Occipital lobe (tissue), 2 donors: ENCODE results near the gene CANT1. TPM values are rescaled to one million over a fixed set of nuclear protein-coding genes. Genes with fewer than 3 reads are reported as not detected.

ENCODE experiments used
- DNase-seq: peaks from one replicate; lab custom pipeline; 2025; lab: John Stamatoyannopoulos, UW
- total RNA-seq: library from RNA; depleted of rRNA; stranded (reverse); fragments of >200 nt; gene quantifications from one replicate; pipeline ENCODE4 v1.2.3, GENCODE V29; 2014

The CANT1 gene
- total RNA-seq, 1 donor from 2014 or later, result 13.1 TPM

- no peak for DNase-seq
Observed at GRCh38 chr17:78995761-78996451, 13.7 kb downstream of the CANT1 start.

GRCh38 chr17:78995022-78995760, 14.4 kb downstream of the CANT1 start:
- DNase-seq, result no peak

DNA sequence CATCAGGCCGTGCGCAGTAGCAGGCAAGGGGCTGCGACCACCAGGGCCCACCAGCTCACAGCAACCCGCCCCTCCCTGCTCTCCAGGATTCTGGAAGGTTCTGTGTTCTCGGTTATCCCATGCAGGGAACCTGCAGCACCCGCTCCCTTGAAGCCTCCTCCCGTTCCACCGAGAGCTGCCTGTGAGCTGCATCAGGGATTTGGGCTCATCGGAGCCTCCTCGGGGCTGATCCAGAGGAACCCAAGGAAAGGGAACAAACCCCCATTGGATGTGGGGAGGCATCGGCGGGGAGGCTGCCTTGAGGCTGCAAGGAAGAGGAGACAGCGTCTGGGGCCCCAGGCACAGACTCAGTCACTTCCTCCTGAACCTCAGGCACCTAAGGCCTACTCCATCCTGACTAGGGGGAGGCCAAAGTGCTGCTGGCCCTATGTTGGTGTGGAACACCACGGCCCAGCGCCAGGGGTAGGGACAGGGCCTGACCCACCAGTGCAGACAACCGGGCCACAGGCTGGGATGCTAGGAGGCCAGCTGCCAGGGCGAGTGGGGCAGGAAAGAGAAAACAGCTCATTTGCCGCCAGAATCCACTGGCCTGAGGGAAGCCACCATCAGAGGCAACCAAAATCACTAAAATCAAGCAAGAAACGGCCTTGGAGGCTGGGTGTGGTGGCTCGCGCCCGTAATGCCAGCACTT, 15.4 kb downstream of the CANT1 start:
- DNase-seq, result no peak

DNA sequence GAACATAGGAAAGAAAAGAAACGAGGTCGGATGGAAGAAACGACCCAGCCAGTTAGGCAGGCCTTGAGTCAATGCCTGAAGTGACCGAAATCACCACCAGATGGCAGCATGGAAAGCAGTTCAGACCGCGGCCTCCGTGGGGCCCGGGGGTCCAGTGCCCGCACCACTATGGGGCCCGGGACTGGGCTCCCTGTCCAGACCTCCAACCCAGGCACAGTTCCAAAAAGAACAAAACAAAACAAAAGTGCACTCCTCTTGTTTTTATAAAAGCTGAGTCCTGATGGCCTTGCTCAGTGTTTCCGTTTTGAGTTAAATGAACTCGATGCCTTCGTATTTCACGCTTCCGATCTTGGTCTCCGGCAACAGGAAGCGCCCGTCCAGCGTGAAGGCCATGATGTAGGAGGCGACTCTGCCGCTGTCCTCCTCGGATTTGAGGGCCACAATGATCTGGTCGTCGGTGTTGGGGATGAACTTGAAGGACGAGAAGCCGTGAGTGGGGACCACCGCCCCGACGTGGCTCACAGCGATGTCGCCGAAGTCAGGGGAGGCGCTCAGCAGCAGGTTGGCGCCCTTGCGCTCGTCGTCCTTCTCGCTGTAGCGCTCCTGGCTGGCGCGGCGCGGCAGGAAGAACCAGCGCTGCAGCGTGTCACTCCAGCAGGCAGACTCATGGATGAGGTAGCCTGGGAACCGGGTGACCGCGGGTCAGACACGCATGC, 16.2 kb downstream of the CANT1 start:
- no peak for DNase-seq

DNA sequence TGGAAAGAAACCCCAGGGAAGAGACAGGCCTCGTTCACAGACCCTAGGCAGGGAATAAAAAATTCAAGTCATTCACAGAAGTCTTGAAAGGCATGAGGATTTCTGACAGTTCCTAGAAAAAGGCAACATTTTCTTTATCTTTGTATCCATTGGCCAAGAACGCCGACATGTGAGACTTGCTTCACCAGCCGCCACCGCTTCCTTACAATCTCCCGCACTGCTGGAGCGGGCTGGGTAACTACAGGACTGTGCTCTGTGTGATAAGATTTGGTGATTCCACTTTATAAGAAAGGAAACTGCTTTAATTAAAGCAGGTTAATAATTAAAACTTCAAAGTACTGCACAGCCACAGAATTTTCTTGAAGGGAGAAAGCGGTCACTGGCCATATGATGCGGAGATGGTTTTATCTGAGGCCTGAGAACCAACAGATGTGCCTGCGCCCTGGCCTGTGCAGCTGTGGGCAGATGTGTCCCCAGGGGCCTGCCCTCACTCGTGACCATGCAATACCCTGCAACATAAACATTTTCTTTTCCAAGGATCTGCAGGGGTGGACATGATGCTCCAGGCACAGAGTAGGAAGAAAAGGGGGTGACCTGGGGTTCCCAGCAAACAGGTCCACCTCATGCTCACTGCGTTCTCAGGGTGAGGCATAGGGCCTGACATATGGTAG, 16.9 kb downstream of the CANT1 start:
- DNase-seq, result no peak

DNA sequence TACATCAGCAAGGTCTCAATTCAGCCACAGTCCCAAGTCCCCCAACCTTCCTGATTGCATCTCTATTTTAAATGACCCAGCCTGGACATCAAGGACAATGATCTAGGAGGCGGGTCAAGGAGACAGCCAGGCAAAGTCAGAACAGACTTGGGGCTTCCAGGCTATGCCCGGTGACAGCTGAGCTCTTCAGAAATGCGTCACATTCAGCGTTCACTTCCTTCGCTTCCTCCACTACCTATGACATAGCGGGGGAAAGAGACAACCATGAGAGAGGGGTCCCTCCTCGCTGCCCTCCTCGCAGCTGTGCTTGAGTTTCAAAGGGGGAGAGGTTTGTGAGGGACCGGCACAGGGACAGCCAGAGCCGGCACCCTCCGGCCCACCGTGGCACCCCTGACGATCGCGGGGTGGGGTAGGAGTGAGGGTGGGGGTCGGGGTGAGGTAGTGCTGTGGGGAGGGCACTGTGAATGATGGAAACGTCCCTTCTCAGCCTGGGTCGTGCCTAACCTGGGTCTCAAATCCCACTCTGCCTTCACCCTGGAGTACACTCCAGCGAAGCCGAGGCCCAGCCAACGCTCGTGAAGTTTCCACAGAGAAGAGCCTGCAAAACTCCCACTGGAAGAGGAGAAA, 17.5 kb downstream of the CANT1 start:
- no peak for DNase-seq

DNA sequence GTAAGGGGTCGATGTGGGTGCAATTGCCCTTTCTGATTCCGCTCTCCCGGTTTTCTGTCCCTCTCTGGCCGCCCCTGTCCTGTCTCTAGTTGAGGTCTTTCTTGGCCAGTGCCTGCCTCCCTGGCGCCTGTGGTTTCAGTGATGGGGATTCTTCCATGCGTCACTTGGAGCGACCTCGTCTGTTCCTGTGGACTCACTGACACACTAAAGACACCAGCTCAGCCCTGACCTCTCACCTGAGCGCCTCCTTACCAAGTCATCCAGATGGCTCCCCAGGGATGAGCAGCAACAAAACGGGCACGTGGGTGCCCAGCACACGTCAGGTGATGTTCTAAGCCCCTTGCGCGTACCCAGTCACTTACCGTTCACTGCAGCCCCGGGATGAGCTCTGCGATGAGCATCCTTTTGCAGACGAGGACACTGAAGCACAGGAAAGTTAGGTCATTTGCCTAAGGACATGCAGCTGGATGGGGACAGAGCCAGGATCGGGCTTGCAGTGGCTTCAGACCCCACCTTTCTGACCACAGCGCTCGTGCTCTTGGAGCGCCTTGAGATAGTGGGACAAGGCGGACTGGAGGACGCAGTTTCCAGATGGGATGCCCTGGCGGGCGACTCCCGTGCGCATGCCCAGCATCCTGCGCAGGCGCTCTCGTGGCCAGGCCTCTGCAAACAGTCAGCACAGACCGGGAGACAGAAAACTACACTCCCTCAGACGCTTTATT, 18.4 kb downstream of the CANT1 start:
- no peak for DNase-seq

DNA sequence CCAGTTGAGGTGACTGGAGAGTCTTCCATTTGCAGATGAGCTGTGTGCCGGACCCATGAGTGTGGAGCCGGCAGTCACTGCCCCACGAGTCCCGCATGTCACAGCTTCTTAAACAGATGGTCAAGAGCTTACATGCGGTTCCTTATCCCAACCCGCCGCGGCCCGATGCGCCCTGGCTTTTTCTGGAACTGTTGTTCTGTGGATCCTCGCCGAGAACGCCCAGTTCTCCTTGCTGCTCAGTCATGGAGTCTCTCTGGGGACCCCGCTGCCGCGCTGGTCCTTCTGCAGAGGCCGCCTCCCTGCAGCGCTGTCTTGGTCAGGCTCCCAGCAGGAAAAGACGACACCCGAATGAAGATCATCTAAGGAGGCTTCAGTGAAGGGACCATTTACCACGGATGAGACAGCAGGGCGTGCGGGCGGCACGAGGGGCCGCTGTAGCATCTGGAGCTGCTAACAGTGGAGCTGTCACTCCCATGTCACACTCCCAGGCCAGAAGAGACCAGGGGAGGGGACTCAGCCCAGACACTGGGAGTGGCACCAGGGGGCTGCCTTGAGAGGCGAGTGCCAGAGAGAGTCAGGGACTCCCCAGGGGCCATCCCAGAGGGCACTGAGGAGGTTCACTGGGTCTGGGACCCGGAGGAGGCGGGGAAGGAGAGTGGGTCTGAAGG, 19.1 kb downstream of the CANT1 start:
- DNase-seq, result no peak

DNA sequence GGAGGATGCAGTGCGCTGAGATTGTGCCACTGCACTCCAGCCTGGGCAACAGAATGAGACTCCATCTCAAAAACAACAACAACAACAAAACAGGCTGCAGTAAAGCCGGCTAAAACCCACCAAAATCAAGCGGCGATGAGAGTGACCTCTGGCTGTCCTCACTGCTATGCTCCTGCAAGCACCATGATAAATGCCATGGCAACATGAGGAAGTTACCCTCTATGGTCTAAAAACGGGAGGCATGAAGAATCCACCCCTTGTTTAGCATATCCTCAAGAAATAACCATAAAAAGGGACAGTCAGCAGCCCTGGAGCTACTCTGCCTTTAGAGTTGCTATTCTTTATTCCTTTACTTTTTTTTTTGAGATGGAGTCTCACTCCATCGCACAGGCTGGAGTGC, 21.4 kb downstream of the CANT1 start:
- DNase-seq, result no peak

- no peak for DNase-seq
Observed at GRCh38 chr17:78986649-78987328, 22.8 kb downstream of the CANT1 start.

- DNase-seq, result no peak
Observed at GRCh38 chr17:78986048-78986648, 23.4 kb downstream of the CANT1 start.

- no peak for DNase-seq
Observed at GRCh38 chr17:78985395-78985794, 24.2 kb downstream of the CANT1 start.

DNA sequence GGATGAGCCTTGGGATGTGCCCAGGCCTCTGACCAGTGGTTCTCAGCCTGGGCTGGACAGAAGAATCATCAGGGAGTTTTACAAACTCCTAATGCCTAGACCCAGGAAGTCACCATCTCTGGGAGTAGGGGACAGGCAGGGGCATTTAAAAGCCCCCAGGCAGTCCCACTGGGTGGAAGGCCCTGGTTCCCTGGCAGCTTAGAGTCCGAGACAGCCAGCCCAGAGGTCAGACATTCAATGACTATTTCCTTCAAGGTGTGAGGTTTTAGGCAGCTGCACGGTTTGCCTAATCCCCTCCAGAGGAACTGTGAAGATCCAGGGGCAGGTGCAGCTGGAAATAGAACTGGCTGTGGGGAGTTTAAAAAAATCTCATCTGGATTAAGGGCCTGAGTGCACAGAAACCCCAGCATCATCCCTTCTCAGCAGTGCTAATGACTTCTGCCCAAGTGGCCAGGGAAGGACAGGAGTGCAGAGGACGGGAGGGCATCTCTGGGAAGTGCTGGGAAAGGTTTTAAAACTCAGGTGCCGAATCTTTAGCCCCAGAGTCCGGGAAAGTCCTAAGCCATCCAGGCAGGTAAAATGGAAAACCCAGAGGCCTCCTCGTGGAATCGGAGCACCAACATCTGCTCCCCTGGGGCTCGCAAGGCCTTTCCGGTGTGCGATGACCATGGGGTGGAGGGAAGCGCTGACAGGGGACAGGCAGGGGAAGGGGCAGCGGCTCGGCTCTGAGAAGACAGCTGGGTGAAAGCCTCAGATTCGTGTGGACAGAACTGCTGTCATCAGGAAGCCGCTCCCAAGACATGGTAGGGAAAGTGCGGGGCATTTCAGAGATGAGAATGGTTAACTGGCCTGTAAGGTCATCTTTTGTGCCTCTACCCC, 28.3 kb downstream of the CANT1 start:
- DNase-seq, result no peak

- DNase-seq, result no peak
Observed at GRCh38 chr17:78980624-78980972, 29.0 kb downstream of the CANT1 start.

DNA sequence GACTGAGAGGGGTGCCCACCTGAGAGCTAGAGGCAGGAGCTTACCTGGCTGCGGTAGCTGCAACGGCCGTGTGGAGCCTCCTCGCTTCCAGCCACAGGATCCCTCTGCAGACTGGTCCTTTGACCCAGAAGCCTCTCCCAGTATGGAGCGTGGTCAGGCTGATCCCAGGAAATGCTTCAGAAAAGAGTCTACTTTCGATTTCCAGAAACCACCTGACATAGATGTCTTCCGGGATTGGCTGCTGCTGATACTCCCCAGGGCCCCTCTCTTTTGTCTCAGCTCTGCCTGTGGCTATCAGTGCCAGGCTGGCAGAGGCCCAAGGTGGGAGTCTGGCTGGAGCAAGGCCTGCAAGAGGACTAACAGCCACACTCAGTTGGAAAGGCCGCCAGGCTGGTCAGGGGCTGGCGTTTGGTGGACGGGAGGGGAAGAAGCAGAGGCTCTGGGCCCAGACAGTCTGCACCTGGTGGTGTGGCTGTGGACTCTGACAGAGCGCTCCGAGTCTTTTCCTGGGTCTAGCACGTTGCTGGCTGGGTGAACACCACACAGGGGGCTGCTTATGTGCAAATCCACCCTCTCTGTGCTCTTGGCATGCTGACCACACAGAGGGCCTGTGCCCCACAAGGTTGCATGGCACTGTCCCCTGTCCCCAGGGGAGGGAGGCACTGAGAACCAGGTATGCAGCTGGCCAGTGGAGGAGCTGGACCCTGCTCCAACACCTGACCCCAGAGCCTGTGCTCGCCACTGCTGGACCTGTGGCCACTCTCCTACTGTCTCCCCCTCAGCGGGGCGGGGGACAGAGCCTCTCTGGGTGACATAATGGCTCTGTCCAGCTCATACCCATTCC, 29.6 kb downstream of the CANT1 start, which contains the start of gene LGALS3BP:
Gene LGALS3BP (minus strand): TSS at position 144 of the 844 bp plus-strand sequence. CDS start 2,732 bp downstream, outside the sequence.
- peak; percentile 62 for DNase-seq
